ENCODE results near the gene PKNOX2.

The PKNOX2 gene

DNA sequence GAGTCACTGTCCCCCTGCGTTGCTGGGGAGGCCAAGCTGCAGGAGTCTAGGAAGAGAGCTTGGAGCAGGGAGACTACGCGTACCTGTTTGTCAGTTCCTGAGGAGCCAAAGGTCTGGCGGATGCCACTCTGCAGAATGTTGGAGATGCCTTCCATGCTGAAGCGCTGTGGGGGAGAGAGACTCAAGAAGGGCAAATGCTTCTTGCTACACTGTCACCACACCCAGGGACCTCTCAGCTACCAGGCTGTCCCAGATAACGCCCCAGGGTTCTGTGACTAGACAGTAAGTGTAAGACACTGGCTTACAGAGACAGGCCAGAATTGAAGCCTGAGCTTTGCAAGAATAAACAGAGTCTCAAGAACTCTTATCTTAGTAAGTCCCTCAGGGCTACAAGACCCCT, 289.5 kb downstream of the PKNOX2 start:
- DNase-seq = no peak

DNA sequence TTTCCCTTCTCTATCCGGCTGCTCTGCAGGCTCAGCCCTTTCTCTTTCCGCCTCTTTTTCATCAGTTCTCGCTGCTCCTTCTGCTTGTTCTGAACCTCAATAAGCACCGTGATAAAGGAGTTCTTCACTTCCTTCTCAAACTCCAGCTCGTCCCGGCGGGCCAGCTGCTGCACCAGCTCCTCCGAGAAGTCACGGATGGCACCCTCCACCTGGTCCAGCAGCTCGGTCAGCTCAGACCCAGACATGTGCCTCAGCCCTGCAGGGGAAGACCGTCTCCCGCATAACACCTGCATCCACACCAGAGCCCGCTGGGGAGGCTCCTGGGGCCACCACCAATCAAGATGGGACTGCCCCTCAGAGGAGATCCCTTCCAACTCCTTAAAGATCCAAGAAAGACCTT, 291.3 kb downstream of the PKNOX2 start:
- no peak for DNase-seq

- no peak for DNase-seq
Measured at GRCh38 chr11:125457814-125458343, 293.3 kb downstream of the PKNOX2 start.

DNA sequence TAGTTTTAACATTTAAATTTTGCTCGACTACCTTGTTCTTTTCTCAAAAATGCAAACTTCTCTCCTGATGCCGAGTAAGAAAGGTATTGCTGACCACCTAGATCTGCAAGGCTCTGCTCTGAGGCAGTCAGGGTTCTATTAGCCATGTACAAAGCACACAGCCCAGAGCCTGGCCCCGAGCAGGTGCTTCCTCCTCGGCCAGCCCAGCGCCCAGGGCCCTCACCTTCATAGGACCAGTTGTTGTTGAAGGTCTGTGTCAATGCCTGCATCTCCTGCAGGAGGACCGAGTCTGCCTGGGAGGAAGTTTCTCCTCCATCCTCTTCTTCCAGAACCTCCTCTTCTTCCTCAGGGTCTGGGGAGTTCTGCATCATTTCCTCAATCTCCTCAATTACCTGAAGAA, 295.7 kb downstream of the PKNOX2 start:
- no peak for DNase-seq

DNA sequence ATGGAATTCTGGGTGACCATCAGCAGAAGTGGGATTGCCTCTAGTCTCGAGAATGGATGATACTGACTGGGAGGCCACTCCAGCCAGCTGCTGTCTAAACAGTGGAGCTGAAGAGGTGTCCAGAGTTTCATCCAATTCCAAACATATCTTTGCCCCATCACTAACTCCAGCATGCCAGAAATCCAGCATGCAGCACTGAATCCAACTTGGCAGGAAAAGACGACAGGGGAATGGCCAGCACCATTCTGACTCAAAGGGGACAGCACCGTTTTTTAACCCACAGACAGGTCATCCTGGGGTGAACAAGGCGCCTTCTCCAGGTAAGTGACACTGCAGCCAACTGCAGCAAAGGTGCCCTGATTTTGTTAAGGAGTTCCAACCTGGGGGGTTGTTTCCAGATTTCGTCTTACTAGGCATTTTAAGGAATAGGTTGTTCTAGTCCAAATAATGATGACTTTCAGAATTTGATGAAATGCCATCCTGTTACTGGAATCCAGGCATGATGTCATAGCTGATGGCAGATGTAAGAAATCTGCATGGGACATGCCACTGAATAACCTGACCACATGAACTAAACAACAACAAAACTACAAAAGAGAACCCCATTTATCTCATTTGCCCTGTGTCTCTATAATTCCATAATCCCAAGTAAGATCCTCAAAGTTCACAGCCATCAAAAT, 299.2 kb downstream of the PKNOX2 start:
- no peak for DNase-seq

- no peak for DNase-seq
Measured at GRCh38 chr11:125464270-125464662, 299.7 kb downstream of the PKNOX2 start.

GRCh38 chr11:125464666-125465065, 300.1 kb downstream of the PKNOX2 start:
- no peak for DNase-seq

- no peak for DNase-seq
Measured at GRCh38 chr11:125465255-125465654, 300.7 kb downstream of the PKNOX2 start.

GRCh38 chr11:125465701-125466100, 301.1 kb downstream of the PKNOX2 start:
- DNase-seq = no peak

DNA sequence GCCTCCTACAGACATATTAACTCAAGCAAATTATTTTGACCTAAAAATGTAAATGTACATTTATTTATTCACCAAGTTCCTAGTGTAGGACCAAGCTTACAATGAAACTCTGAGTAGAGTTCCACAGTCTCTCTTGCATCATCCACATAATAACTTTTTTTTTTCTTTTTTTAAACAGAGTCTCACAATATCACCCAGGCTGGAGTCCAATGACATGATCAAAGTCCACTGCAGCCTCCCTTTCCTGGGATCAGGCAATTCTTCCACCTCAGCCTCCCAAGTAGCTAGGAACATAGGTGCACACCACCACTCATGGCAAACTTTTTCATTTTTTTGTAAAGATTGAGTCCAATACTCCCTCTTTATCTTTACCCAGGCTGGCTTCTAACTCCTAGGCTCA, 303.5 kb downstream of the PKNOX2 start:
- DNase-seq = no peak

DNA sequence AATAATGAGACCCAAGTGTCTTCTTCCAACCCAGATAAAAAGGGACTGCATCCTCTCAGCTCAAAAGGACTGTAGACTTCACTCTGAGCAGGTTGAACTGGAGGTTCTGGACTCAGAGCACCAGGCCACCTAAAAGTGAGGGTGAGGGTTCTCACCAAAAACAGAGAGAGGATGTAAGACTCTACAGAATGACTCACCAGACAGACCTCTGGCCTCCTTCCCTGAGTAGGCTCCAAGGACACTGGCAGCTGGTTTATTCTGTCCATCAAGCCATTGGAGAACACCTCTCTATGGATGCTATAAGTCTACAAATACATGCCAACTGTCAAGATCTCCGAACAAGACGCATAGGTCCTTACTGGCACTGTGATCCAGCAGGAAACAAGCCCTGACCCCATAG, 304.3 kb downstream of the PKNOX2 start:
- no peak for DNase-seq

DNA sequence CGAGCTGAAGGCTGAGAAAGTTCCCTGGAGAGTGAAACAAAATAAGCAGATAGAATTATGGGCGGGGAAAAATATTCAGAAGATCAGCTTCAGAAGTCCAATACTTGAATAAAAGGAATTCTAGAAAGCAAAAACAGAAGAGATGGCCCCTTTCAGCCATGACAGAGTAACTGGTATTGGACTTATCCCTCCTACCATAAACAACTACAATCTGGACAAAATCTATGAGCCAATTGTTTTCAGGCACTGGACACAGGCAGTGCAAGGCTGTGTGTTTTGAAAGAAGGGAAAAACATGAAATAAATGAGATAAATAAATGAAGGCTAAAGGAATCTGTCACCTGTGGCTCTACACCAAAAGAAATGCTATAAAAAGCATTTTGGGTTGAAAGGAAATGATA, 305.8 kb downstream of the PKNOX2 start:
- no peak for DNase-seq

DNA sequence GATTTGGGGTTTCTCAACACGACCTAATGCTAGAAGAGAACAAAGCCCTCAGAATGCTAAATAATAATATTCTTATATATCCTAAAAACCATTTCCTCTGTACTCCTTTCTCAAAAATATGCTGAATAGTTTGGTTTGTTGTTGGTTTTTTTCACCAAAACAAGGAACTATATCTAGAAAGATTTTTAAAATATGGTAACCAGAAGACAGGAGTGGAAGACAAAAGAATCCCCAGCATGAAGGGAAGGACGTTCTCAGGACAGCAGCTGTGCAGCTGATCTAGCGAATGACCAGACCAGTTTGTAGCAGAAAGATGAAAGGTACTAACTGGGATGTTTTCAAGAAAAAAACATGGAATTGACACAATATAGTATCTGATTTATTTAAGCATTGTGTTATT, 312.2 kb downstream of the PKNOX2 start:
- no peak for DNase-seq

GRCh38 chr11:125479137-125479536, 314.6 kb downstream of the PKNOX2 start:
- no peak for DNase-seq

DNA sequence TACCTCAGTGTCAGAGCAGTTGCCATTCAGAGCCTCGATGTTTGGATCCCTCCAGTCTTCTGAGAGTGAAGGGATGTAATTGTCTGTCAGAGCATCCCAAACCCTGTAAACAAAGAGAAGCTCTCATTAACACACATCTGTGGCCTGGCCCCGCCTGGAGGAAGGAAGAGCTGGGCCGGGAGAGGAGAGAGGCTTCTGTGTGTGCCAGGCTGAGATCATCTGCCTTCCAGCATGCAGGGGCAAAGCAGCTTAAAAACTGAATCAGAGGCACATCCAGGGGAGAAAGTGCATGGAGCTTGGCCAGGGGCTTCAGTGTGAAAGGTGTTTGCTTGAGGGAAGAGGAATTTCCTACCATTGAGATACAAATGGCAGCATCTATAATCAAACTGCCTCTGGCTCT, 317.0 kb downstream of the PKNOX2 start:
- DNase-seq = no peak
